SK-N-SH (cell line): Measurements from ENCODE around the gene TGM6. TPM values are rescaled to one million over a fixed set of nuclear protein-coding genes. Genes with fewer than 3 reads are reported as not detected.

Source experiments
- CTCF ChIA-PET: fragments of 300-600, 350-600 bp; formaldehyde crosslinking; extraction: SDS; loops from one replicate; lab custom pipeline; 2021; lab: Yijun Ruan, JAX
- POLR2A ChIA-PET: fragments of 350-600 bp; sonication (Branson Sonifier 250); formaldehyde crosslinking; extraction: SDS; loops from one replicate; lab custom pipeline; 2020; ENCODE audit warnings: antibody characterized with exemption, inconsistent platforms; lab: Yijun Ruan, JAX
- DNase-seq: peaks from one replicate; pipeline ENCODE4 v3.0.0; 2012
- H2AFZ ChIP-seq: fragments of 200-600 bp; sonication (generic); 2 replicates; pipeline ENCODE4 v1.8.1; 2016; ENCODE audit warnings: antibody characterized with exemption, mild to moderate bottlenecking, low read depth
- H3F3A ChIP-seq: fragments of 200-600 bp; sonication (generic); replicated peaks from 2 replicates; pipeline ENCODE3; 2016; ENCODE audit warnings: antibody characterized with exemption, mild to moderate bottlenecking; ENCODE audit not compliant: insufficient read depth
- H3K27ac ChIP-seq, 2 experiments: fragments of 200-500 bp in 1 of 2; fragments of 200-600 bp in 1 of 2; sonication (Bioruptor generic) in 1 of 2; sonication (generic), shearing (Covaris generic) in 1 of 2; 2 replicates each; pipeline versions ENCODE4 v1.5.1 to v1.6.1; 2014 to 2016; ENCODE audit warnings: low read depth in 2 of 2, inconsistent platforms in 1 of 2, low read length in 1 of 2, mild to moderate bottlenecking in 1 of 2, mixed read lengths in 1 of 2
- H3K27me3 ChIP-seq: fragments of 200-600 bp; sonication (generic), shearing (Covaris generic); 2 replicates; pipeline ENCODE4 v1.6.1; 2016; ENCODE audit warnings: mixed run types; ENCODE audit not compliant: insufficient read depth
- H3K36me3 ChIP-seq, 2 experiments: fragments of 200-500 bp in 1 of 2; fragments of 200-600 bp in 1 of 2; sonication (Bioruptor generic) in 1 of 2; sonication (generic) in 1 of 2; replicated peaks in 1 of 2; 2 replicates each; pipeline versions ENCODE3 to v1.5.1; 2014 to 2016; ENCODE audit warnings: low read length in 1 of 2, mild to moderate bottlenecking in 1 of 2; ENCODE audit not compliant: insufficient read depth in 2 of 2, control insufficient read depth in 1 of 2
- H3K4me1 ChIP-seq, 2 experiments: fragments of 200-500 bp in 1 of 2; fragments of 200-600 bp in 1 of 2; sonication (Bioruptor generic) in 1 of 2; sonication (generic), shearing (Covaris generic) in 1 of 2; 2 replicates each; pipeline versions ENCODE4 v1.5.1 to v1.6.1; 2014 to 2016; ENCODE audit warnings: low read depth in 1 of 2, low read length in 1 of 2, mixed run types in 1 of 2; ENCODE audit not compliant: insufficient read depth in 2 of 2, control insufficient read depth in 1 of 2
- H3K4me2 ChIP-seq: fragments of 200-600 bp; sonication (generic), shearing (Covaris generic); 2 replicates; pipeline ENCODE4 v1.6.1; 2017; ENCODE audit warnings: mixed run types
- H3K4me3 ChIP-seq, 2 experiments: fragments of 200-500 bp in 1 of 2; fragments of 200-600 bp in 1 of 2; sonication (Bioruptor generic) in 1 of 2; sonication (generic), shearing (Covaris generic) in 1 of 2; 2 replicates each; pipeline versions ENCODE4 v1.5.1 to v1.8.1; 2014 to 2016; ENCODE audit warnings: low read depth in 2 of 2, inconsistent platforms in 1 of 2, low read length in 1 of 2, mild to moderate bottlenecking in 1 of 2, mixed read lengths in 1 of 2, moderate library complexity in 1 of 2
- H3K79me2 ChIP-seq: fragments of 200-600 bp; sonication (generic); 2 replicates; pipeline ENCODE4 v1.8.1; 2017; ENCODE audit warnings: mild to moderate bottlenecking; ENCODE audit not compliant: insufficient read depth
- H3K9ac ChIP-seq: fragments of 200-600 bp; sonication (generic); 2 replicates; pipeline ENCODE4 v1.6.1; 2017; ENCODE audit warnings: mixed run types
- H3K9me2 ChIP-seq: fragments of 200-600 bp; sonication (generic); 2 replicates; pipeline ENCODE4 v1.6.1; 2017; ENCODE audit warnings: mixed run types
- H3K9me3 ChIP-seq: fragments of 200-600 bp; sonication (generic); 2 replicates; pipeline ENCODE4 v1.6.1; 2017; ENCODE audit warnings: mixed run types, mild to moderate bottlenecking, moderate library complexity
- H4K20me1 ChIP-seq: fragments of 200-600 bp; sonication (generic); 2 replicates; pipeline ENCODE4 v1.6.1; 2017; ENCODE audit warnings: mild to moderate bottlenecking, mixed run types; ENCODE audit not compliant: insufficient read depth
- CTCF ChIP-seq: fragments of 200-600 bp; sonication (generic); IDR thresholded peaks from 2 replicates; pipeline ENCODE4 v1.6.1; 2017; ENCODE audit warnings: antibody characterized with exemption, mild to moderate bottlenecking, moderate library complexity
- FOXJ3 ChIP-seq: sonication (generic); formaldehyde crosslinking; IDR thresholded peaks from 2 replicates; pipeline ENCODE4 v1.5.1; 2020; ENCODE audit warnings: mild to moderate bottlenecking, missing genetic modification reagents
- FOXM1 ChIP-seq: IDR thresholded peaks from 2 replicates; pipeline ENCODE4 v1.4.0; 2012; ENCODE audit warnings: low read depth, mild to moderate bottlenecking
- GABPA ChIP-seq: IDR thresholded peaks from 2 replicates; pipeline ENCODE4 v1.4.0; 2012; ENCODE audit warnings: low read depth, mild to moderate bottlenecking
- IRF3 ChIP-seq: fragments of 150-350 bp; IDR thresholded peaks from 2 replicates; pipeline ENCODE4 v1.6.1; 2016; ENCODE audit warnings: mild to moderate bottlenecking, low read depth, low read length
- MAX ChIP-seq: IDR thresholded peaks from 2 replicates; pipeline ENCODE4 v1.4.0; 2012; ENCODE audit warnings: low read depth
- MXI1 ChIP-seq: IDR thresholded peaks from 2 replicates; pipeline ENCODE4 v1.6.1; 2012; ENCODE audit warnings: mild to moderate bottlenecking, low read depth, low read length, improper control_type of control experiment
- NFIC ChIP-seq: IDR thresholded peaks from 2 replicates; pipeline ENCODE4 v1.4.0; 2012; ENCODE audit warnings: borderline replicate concordance
- NRF1 ChIP-seq: IDR thresholded peaks from 2 replicates; pipeline ENCODE4 v1.6.1; 2012; ENCODE audit warnings: low read depth, mild to moderate bottlenecking, low read length
- RFX5 ChIP-seq: IDR thresholded peaks from 2 replicates; pipeline ENCODE4 v1.6.1; 2012; ENCODE audit warnings: mild to moderate bottlenecking, improper control_type of control experiment, low read length
- RXRA ChIP-seq: IDR thresholded peaks from 2 replicates; pipeline ENCODE4 v1.4.0; 2012; ENCODE audit warnings: low read depth, mild to moderate bottlenecking, borderline replicate concordance
- SIN3A ChIP-seq: IDR thresholded peaks from 2 replicates; pipeline ENCODE4 v1.6.1; 2012; ENCODE audit warnings: low read depth, mild to moderate bottlenecking, low read length, moderate library complexity, borderline replicate concordance
- SMC3 ChIP-seq: IDR thresholded peaks from 2 replicates; pipeline ENCODE4 v1.6.1; 2012; ENCODE audit warnings: low read depth, low read length, improper control_type of control experiment
- TCF12 ChIP-seq: IDR thresholded peaks from 2 replicates; pipeline ENCODE4 v1.4.0; 2012
- USF1 ChIP-seq: IDR thresholded peaks from 2 replicates; pipeline ENCODE4 v1.4.0; 2012; ENCODE audit warnings: low read depth, borderline replicate concordance
- YY1 ChIP-seq: IDR thresholded peaks from 2 replicates; pipeline ENCODE4 v1.4.0; 2012; ENCODE audit warnings: low read depth, mild to moderate bottlenecking
- ZBTB33 ChIP-seq: IDR thresholded peaks from 2 replicates; pipeline ENCODE4 v1.4.0; 2012; ENCODE audit warnings: low read depth, borderline replicate concordance
- WGBS: methylation state at CpG from one replicate; pipeline ENCODE4 v1.1.6; 2017; ENCODE audit warnings: low lambda C conversion rate; 5-methylcytosine and 5-hydroxymethylcytosine counted together
- polyA plus RNA-seq, 3 experiments: library from polyadenylated mRNA; depleted of rRNA; stranded (reverse); fragments of >200 nt; gene quantifications; 2 replicates each; pipeline ENCODE4 v1.2.3, GENCODE V29; 2012

TGM6 gene
- polyA plus RNA-seq, 1 of the 3 experiments (the other 2 are of a cell fraction), result not detected

GRCh38 chr20:2378893-2379292, 1.8 kb upstream of the TGM6 start:
- ChIA-PET CTCF (no interaction called here), POLR2A (interaction anchor here (0.9 kb wide), 1 partner anchor 40 kb away, joined by 3 read pairs; no protein-coding TSS in a partner anchor)
- Histone ChIP-seq H3K9me3 (no peaks in the 10 kb centered on the region), H3K4me2 (no peak overlapping the region), H3K4me1 (peaks cover 0 to 4% of the 10 kb centered on the region in 2 experiments; a peak in 2 of 4 replicates), H3K27me3 (no peaks in the 10 kb centered on the region), H3F3A (no peaks in the 10 kb centered on the region), H3K36me3 (no peaks in the 10 kb centered on the region), H3K27ac (no peak overlapping the region), H3K79me2 (no peaks in the 10 kb centered on the region), H2AFZ (no peak overlapping the region), H3K9ac (no peak overlapping the region), H3K4me3 (no peak overlapping the region), H4K20me1 (no peaks in the 10 kb centered on the region), H3K9me2 (no peaks in the 10 kb centered on the region)
- no peak for TF ChIP-seq RXRA
- no peak for TF ChIP-seq FOXM1
- TF ChIP-seq SMC3, result no peak
- no peak for TF ChIP-seq NRF1
- no peak for TF ChIP-seq MXI1
- no peak for TF ChIP-seq FOXJ3
- no peak for TF ChIP-seq RFX5
- TF ChIP-seq SIN3A, result no peak
- no peak for TF ChIP-seq MAX
- no peak for TF ChIP-seq USF1
- no peak for TF ChIP-seq NFIC
- no peak for TF ChIP-seq TCF12
- no peak for TF ChIP-seq ZBTB33
- TF ChIP-seq YY1, result no peak
- no peak for TF ChIP-seq IRF3
- no peak for TF ChIP-seq CTCF
- TF ChIP-seq GABPA, result no peak
- 64% methylated on average over 7 of the region's 7 CpGs for WGBS
- no peak for DNase-seq
